Duodenal mucosa (tissue), 2 donors: Measurements from ENCODE around the gene ELP6.
"Not testable (repeated sequence)": the region's sequence is repeated elsewhere in the genome, so short reads cannot be mapped to it uniquely, and the experiment has no call there.

Source experiments
- H3K27ac ChIP-seq: one replicate; pipeline ENCODE4 v1.7.0; 2013; ENCODE audit warnings: low read depth, low read length
- H3K27me3 ChIP-seq, 2 donors: one replicate each; pipeline ENCODE4 v1.7.0; 2013; ENCODE audit warnings: low read length in 2 of 2, control low read depth in 1 of 2; ENCODE audit not compliant: insufficient read depth in 2 of 2, control insufficient read depth in 1 of 2
- H3K36me3 ChIP-seq, 2 donors: one replicate each; pipeline ENCODE4 v1.7.0; 2013; ENCODE audit warnings: low read length in 2 of 2, control low read depth in 1 of 2; ENCODE audit not compliant: insufficient read depth in 2 of 2, control insufficient read depth in 1 of 2
- H3K4me1 ChIP-seq, 2 donors: one replicate each; pipeline ENCODE4 v1.7.0; 2013; ENCODE audit warnings: low read length in 2 of 2, control low read depth in 1 of 2; ENCODE audit not compliant: insufficient read depth in 2 of 2, control insufficient read depth in 1 of 2
- H3K4me3 ChIP-seq, 2 donors: one replicate each; pipeline ENCODE4 v1.7.0; 2013; ENCODE audit warnings: low read length in 2 of 2, low read depth in 1 of 2
- H3K9ac ChIP-seq, 2 donors: one replicate each; pipeline ENCODE4 v1.7.0; 2013; ENCODE audit warnings: low read length in 2 of 2, low read depth in 1 of 2
- H3K9me3 ChIP-seq, 2 donors: one replicate each; pipeline ENCODE4 v1.7.0; 2013; ENCODE audit warnings: low read length in 2 of 2, control low read depth in 1 of 2; ENCODE audit not compliant: control insufficient read depth in 1 of 2

Gene ELP6

GRCh38 chr3:47473391-47473790 is 40.1 kb downstream of the ELP6 start:
- Histone ChIP-seq H3K4me1 (peaks cover 18 to 22% of the 10 kb centered on the region in 2 donors), H3K9me3 (no peaks in the 10 kb centered on the region), H3K36me3 (no peaks in the 10 kb centered on the region), H3K27me3 (no peaks in the 10 kb centered on the region), H3K9ac (peak overlapping the region in 1 of 2 donors; percentile 38), H3K4me3 (peak overlapping the region in 1 of 2 donors; percentile 32), H3K27ac (no peak overlapping the region)

GRCh38 chr3:47469616-47470015 is 43.9 kb downstream of the ELP6 start:
- Histone ChIP-seq H3K27ac (no peak overlapping the region), H3K27me3 (no peaks in the 10 kb centered on the region), H3K36me3 (no peaks in the 10 kb centered on the region), H3K4me3 (no peak overlapping the region), H3K4me1 (peaks cover 8 to 12% of the 10 kb centered on the region in 2 donors), H3K9ac (no peak overlapping the region), H3K9me3 (no peaks in the 10 kb centered on the region)

GRCh38 chr3:47468315-47468714 is 45.2 kb downstream of the ELP6 start:
- not testable (repeated sequence) for H3K4me1 ChIP-seq, H3K9ac ChIP-seq, H3K27me3 ChIP-seq, H3K27ac ChIP-seq, H3K36me3 ChIP-seq, H3K9me3 ChIP-seq, H3K4me3 ChIP-seq

GRCh38 chr3:47464588-47464987 is 48.9 kb downstream of the ELP6 start:
- Histone ChIP-seq H3K27ac (no peak overlapping the region), H3K36me3 (no peaks in the 10 kb centered on the region), H3K4me1 (no peaks in the 10 kb centered on the region), H3K9ac (no peak overlapping the region), H3K9me3 (no peaks in the 10 kb centered on the region), H3K4me3 (no peak overlapping the region), H3K27me3 (no peaks in the 10 kb centered on the region)

- H3K4me3 ChIP-seq, H3K27ac ChIP-seq, H3K9me3 ChIP-seq, H3K9ac ChIP-seq, H3K27me3 ChIP-seq, H3K36me3 ChIP-seq, H3K4me1 ChIP-seq: not testable (repeated sequence)
Observed at GRCh38 chr3:47459534-47460085, 53.9 kb downstream of the ELP6 start.

GRCh38 chr3:47456984-47457383 is 56.5 kb downstream of the ELP6 start:
- H3K9ac ChIP-seq, result no peak overlapping the region

GRCh38 chr3:47455806-47456452 is 57.6 kb downstream of the ELP6 start:
- H3K4me1 ChIP-seq, result no peaks in the 10 kb centered on the region
- no peaks in the 10 kb centered on the region for H3K36me3 ChIP-seq
- H3K27me3 ChIP-seq, result no peaks in the 10 kb centered on the region
- no peak overlapping the region for H3K27ac ChIP-seq
- no peak overlapping the region for H3K4me3 ChIP-seq
- no peaks in the 10 kb centered on the region for H3K9me3 ChIP-seq
- H3K9ac ChIP-seq, result no peak overlapping the region

More at GRCh38 chr3:47456984-47457383, 56.5 kb downstream of the ELP6 start:
- no peaks in the 10 kb centered on the region for H3K27me3 ChIP-seq
- no peaks in the 10 kb centered on the region for H3K9me3 ChIP-seq
- no peak overlapping the region for H3K27ac ChIP-seq
- no peak overlapping the region for H3K4me3 ChIP-seq
- H3K4me1 ChIP-seq, result no peaks in the 10 kb centered on the region
- H3K36me3 ChIP-seq, result no peaks in the 10 kb centered on the region

- Histone ChIP-seq H3K36me3 (no peaks in the 10 kb centered on the region), H3K4me3 (no peak overlapping the region), H3K4me1 (no peaks in the 10 kb centered on the region), H3K9me3 (no peaks in the 10 kb centered on the region), H3K9ac (no peak overlapping the region), H3K27me3 (no peaks in the 10 kb centered on the region), H3K27ac (no peak overlapping the region)
Observed at GRCh38 chr3:47452453-47453215, 60.9 kb downstream of the ELP6 start.
